ENCODE data around the gene ATRIP.

DNA sequence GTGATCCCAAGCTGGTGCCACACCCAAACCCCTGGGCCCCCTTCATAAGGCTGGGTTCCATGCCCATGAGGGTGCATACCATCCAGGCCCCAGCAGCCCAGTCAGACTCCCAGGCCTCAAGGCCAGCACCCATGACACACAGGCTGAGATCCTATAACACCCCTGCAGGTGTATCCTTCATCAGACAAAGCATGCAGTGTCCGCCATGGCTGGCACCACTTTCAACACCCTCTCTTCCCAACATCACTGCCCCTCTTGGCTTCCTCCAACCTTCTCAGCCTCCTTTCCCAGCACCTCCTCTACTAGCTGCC is 10.1 kb upstream of the ATRIP start:
- TF ChIP-seq MXI1 (IDR thresholded peaks at IDR 0.05; ENCODE audit: borderline replicate concordance, low read depth, low read length) (no peak), CTCF (conservative IDR thresholded peaks at IDR 0.05; ENCODE audit: low read depth, low read length) (no peak), USF2 (IDR thresholded peaks at IDR 0.05; ENCODE audit: low read depth, low read length) (no peak), RCOR1 (IDR thresholded peaks at IDR 0.05; ENCODE audit: insufficient replicate concordance, low read length) (no peak), FOS (IDR thresholded peaks at IDR 0.05; ENCODE audit: low read depth, low read length) (no peak), CEBPB (IDR thresholded peaks at IDR 0.05; ENCODE audit: low read depth, low read length) (no peak), NFE2L2 (IDR thresholded peaks at IDR 0.05; ENCODE audit: low read depth, low read length) (no peak), RAD21 (IDR thresholded peaks at IDR 0.05; ENCODE audit: low read length) (no peak)

Measured in IMR-90 (cell line).